Measurements from ENCODE around the gene ZNF682. TPM values are rescaled to one million over a fixed set of nuclear protein-coding genes. Genes with fewer than 3 reads are reported as not detected.

The ZNF682 gene
- total and polyA plus RNA-seq, 2 of the 13 experiments (the other 11 are each of a cell fraction or from before 2014, with no cell fraction given), result 2.0 to 7.2 TPM

DNA sequence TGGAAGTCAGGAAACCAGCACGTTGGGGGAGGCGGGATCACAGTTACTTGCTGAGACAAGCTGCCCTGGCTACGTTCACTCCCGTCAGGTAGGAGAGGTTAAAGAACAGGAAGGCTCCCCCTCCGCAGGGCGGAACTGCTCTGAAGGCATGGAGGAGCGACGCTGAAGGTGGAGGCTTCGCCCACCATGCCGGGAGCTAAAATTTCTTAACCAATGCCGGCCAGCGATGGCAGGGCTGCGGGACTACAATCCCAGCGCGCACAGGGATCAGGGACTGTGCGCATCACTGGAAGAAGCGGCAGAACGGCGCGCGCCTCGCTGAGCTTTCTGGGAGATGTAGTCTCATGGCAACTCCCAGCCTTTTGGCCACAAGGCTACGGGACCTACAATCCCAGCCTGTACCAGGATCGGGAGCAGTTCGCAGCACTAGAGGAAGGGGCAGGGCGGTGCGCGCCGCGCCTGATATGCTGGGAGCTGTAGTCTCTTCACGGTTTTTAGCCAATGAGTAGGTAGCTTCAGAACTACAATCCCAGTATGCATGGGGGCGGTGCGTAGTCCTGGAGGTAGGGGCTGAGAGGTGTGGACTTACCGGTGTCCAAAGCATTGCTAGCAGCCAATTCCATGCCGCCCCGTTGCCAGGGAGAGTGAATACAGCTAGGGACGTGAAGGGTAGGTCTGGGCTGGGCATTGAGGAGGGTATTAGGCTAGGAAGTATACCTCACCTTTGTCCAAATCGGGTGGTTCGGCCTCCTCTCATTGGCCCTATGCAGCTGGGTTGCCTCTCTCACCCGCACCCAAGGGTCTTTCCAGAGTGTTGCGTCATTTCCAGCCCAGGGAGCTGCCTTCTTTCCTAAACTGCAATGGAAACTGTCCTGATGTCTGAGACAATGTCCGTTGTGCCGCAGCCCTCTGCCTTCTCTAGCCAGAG lies 12.8 kb upstream of the ZNF682 start (continued):
- peak; percentile 84 for TF ChIP-seq ATF1 (CRISPR knock-in tag; IDR thresholded peaks at IDR 0.05)
- no peak for TF ChIP-seq KLF15 (CRISPR knock-in tag; IDR thresholded peaks at IDR 0.05; ENCODE audit: borderline replicate concordance)
- TF ChIP-seq ZNF883 (CRISPR knock-in tag; IDR thresholded peaks at IDR 0.05; ENCODE audit: not compliant biosample characterization), result no peak
- no peak for TF ChIP-seq SOX6 (IDR thresholded peaks at IDR 0.05)
- TF ChIP-seq SOX6 (CRISPR knock-in tag; IDR thresholded peaks at IDR 0.05), result no peak; the same call in 1 of the 2 replicates
- TF ChIP-seq KMT2B (CRISPR knock-in tag; IDR thresholded peaks at IDR 0.05), result no peak
- TF ChIP-seq ZNF432 (CRISPR knock-in tag; IDR thresholded peaks at IDR 0.05; ENCODE audit: borderline replicate concordance), result no peak
- TF ChIP-seq, protein P1, sequence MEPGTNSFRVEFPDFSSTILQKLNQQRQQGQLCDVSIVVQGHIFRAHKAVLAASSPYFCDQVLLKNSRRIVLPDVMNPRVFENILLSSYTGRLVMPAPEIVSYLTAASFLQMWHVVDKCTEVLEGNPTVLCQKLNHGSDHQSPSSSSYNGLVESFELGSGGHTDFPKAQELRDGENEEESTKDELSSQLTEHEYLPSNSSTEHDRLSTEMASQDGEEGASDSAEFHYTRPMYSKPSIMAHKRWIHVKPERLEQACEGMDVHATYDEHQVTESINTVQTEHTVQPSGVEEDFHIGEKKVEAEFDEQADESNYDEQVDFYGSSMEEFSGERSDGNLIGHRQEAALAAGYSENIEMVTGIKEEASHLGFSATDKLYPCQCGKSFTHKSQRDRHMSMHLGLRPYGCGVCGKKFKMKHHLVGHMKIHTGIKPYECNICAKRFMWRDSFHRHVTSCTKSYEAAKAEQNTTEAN (CRISPR knock-in tag; conservative IDR thresholded peaks at IDR 0.05), result no peak
- TF ChIP-seq, protein P2, sequence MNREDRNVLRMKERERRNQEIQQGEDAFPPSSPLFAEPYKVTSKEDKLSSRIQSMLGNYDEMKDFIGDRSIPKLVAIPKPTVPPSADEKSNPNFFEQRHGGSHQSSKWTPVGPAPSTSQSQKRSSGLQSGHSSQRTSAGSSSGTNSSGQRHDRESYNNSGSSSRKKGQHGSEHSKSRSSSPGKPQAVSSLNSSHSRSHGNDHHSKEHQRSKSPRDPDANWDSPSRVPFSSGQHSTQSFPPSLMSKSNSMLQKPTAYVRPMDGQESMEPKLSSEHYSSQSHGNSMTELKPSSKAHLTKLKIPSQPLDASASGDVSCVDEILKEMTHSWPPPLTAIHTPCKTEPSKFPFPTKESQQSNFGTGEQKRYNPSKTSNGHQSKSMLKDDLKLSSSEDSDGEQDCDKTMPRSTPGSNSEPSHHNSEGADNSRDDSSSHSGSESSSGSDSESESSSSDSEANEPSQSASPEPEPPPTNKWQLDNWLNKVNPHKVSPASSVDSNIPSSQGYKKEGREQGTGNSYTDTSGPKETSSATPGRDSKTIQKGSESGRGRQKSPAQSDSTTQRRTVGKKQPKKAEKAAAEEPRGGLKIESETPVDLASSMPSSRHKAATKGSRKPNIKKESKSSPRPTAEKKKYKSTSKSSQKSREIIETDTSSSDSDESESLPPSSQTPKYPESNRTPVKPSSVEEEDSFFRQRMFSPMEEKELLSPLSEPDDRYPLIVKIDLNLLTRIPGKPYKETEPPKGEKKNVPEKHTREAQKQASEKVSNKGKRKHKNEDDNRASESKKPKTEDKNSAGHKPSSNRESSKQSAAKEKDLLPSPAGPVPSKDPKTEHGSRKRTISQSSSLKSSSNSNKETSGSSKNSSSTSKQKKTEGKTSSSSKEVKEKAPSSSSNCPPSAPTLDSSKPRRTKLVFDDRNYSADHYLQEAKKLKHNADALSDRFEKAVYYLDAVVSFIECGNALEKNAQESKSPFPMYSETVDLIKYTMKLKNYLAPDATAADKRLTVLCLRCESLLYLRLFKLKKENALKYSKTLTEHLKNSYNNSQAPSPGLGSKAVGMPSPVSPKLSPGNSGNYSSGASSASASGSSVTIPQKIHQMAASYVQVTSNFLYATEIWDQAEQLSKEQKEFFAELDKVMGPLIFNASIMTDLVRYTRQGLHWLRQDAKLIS (CRISPR knock-in tag; IDR thresholded peaks at IDR 0.05), result no peak
- no peak for TF ChIP-seq HMG20A (CRISPR knock-in tag; IDR thresholded peaks at IDR 0.05; ENCODE audit: borderline replicate concordance)
- TF ChIP-seq, protein P3, sequence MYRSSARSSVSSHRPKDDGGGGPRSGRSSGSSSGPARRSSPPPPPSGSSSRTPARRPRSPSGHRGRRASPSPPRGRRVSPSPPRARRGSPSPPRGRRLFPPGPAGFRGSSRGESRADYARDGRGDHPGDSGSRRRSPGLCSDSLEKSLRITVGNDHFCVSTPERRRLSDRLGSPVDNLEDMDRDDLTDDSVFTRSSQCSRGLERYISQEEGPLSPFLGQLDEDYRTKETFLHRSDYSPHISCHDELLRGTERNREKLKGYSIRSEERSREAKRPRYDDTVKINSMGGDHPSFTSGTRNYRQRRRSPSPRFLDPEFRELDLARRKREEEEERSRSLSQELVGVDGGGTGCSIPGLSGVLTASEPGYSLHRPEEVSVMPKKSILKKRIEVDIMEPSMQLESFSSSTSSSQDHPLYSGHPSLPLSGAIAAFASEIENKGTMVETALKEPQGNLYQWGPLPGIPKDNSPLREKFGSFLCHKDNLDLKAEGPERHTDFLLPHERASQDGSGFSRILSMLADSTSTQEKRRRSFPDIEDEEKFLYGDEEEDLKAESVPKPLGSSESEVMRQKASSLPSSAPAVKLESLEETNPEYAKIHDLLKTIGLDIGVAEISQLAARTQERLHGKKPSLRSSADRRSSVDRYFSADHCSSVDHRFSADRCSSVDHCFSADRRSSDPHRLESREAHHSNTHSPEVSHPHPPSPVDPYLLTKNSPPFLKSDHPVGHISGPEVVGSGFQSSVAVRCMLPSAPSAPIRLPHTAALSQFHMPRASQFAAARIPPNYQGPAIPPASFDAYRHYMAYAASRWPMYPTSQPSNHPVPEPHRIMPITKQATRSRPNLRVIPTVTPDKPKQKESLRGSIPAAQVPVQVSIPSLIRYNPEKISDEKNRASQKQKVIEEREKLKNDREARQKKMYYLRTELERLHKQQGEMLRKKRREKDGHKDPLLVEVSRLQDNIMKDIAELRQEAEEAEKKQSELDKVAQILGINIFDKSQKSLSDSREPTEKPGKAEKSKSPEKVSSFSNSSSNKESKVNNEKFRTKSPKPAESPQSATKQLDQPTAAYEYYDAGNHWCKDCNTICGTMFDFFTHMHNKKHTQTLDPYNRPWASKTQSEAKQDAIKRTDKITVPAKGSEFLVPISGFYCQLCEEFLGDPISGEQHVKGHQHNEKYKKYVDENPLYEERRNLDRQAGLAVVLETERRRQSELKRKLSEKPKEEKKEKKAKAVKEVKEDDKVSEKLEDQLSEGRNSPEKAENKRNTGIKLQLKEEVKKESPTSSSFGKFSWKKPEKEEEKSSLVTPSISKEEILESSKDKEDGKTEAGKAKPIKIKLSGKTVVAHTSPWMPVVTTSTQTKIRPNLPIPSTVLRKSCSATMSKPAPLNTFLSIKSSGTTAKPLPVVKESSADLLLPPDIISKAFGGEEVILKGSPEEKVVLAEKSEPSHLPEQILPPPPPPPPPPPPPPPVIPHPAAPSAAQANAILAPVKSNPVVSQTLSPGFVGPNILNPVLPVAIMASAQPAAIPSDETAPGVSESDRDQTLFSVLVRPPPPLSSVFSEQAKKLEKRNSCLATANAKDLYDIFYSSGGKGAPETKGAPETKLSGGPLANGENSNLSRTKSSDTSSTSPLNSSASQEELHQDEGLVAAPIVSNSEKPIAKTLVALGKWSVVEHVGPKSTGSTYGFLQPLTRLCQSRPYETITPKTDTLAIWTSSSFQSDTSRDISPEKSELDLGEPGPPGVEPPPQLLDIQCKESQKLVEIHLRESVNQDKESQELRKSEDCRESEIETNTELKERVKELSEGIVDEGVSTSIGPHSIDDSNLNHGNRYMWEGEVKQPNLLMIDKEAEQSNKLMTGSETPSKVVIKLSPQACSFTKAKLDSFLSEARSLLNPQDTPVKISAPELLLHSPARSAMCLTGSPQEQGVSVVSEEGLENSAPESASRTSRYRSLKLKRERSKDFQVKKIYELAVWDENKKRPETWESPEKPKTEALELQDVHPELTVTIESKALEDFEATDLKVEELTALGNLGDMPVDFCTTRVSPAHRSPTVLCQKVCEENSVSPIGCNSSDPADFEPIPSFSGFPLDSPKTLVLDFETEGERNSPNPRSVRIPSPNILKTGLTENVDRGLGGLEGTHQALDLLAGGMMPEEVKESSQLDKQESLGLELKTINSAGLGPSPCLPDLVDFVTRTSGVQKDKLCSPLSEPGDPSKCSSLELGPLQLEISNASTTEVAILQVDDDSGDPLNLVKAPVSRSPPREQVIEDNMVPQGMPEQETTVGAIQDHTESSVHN (CRISPR knock-in tag; IDR thresholded peaks at IDR 0.05), result no peak
- TF ChIP-seq ZNF549 (CRISPR knock-in tag; IDR thresholded peaks at IDR 0.05), result no peak
- no peak for TF ChIP-seq ATRX (CRISPR knock-in tag; IDR thresholded peaks at IDR 0.05; ENCODE audit: borderline replicate concordance)

All from HepG2 (cell line).